Brain pericyte (primary cell): Measurements from ENCODE around the gene RLIM.

Experiments used
- DNase-seq: peaks from one replicate; pipeline ENCODE4 v3.0.0-alpha.2; 2012; ENCODE audit warnings: low read depth, low spot score

The RLIM gene

DNA sequence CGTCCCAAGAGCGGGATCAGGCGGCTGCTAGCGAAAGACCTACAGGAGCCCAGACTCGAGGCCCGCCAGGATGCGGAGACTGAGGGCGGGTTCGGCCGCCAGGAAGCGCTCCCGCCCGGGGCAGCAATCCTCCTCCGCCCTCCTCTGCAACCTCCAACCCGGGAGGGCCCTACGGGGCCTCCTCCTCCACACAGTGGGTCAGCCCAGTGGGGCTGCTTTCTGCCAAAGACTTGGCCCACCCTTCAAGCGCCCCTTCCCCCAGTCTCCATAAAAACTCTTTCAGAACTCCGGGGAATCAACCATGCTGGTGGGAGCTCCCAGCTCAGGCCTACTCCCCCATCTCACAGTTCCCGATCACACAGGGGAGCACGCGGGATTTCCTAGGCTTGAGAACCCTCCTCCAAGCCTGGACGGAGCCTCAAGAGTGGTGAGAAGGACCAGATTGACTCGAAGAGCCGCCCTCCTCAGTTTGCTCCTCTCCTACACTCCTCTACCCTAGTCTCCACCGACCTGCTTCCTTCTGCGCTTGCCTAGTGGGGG, 77.5 kb downstream of the RLIM start:
- no peak for DNase-seq

DNA sequence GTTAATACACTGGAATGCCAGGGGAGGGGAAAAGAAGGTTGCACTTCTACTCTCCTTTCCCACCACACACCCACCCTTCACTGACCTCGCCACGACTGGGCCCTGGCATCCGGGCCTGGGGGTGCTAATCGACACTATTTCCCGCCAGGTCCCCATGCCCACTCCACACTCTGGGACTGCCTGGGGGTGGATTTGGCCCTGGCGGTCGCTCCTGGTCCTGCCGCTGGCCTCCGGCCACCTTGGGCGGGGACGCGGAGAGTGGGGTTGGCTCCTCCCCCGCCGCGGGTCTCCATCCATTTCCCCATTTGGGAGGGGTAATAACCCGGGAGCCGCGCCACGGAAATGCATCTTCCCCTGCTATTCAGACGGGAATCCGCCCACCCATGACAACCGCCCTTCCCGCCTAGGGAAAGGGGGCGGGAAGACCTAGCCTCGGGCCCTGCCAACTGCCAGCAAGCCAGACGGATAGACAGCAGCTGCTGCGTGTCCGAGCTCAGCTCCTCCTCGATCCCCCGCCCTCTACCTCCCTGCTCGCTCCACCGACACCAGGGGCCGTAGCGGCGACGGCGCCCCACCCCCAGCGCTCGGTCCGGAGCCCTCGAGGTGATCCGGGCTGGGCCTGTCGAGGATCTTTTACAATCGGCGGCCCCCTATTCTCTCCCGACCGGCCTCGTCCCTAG, 78.1 kb downstream of the RLIM start:
- peak; percentile 48 for DNase-seq

DNA sequence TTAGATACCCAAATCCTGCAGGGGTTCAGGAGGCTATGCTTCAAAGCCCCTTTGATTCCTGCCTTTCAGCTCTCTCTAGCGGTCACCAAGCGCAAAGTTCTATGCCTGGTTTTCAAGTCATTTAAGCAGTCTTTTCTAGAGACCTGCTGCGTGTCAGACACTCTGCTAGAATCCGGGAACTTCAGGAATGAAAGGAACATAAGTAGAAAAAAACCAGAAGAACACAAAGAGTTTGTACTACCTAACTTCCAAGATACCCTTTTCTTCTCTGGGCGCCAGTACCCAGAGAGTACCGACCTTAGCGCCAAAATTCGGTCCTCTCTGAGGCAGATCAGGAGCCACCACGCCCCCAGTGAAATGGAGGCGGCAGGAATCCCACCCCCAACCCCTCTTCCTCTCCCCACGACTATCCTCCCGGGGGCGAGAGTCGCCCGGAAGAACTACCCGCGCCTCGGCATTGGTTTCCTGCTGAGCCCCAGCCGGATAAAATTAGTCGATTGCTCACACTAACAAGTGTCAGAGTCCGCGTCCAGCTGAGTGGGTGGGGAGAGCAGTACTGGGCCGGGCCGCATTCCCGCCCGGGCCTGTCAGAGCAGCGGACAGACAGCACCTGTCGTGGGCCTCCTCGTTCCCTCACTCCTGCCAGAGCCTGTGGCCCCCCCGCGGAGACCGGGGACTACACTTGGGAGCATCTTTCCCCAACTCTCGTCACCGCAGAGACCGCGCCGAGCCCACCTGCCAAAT, 78.8 kb downstream of the RLIM start:
- DNase-seq = peak; percentile 8
